Transverse colon (tissue), 4 donors: Measurements from ENCODE around the gene TBC1D8. TPM values are rescaled to one million over a fixed set of nuclear protein-coding genes. Genes with fewer than 3 reads are reported as not detected.

Experiments
- DNase-seq: peaks from one replicate; pipeline ENCODE4 v3.0.0-alpha.2; 2019
- H3K27ac ChIP-seq, 4 donors: fragments of 200-600 bp; sonication (generic); 2 replicates each; pipeline ENCODE4 v1.5.1; 2016 to 2018; ENCODE audit warnings: inconsistent platforms in 4 of 4
- H3K27me3 ChIP-seq: fragments of 200-600 bp; sonication (generic); 2 replicates; pipeline ENCODE4 v1.5.1; 2017; ENCODE audit warnings: inconsistent platforms
- H3K36me3 ChIP-seq, 4 donors: fragments of 200-600 bp; sonication (generic); 2 replicates each; pipeline ENCODE4 v1.5.1; 2017 to 2019; ENCODE audit warnings: inconsistent platforms in 4 of 4
- H3K4me1 ChIP-seq, 4 donors: fragments of 200-600 bp; sonication (generic); 2 replicates each; pipeline ENCODE4 v1.5.1; 2017 to 2020; ENCODE audit warnings: inconsistent platforms in 4 of 4
- H3K4me3 ChIP-seq, 4 donors: fragments of 200-600 bp; sonication (generic); 1 replicate in 1 of 4; 2 replicates in 3 of 4; pipeline versions ENCODE4 v1.5.1 to v1.6.1; 2017 to 2019; ENCODE audit warnings: inconsistent platforms in 4 of 4
- H3K9me3 ChIP-seq, 2 donors: fragments of 200-600 bp; sonication (generic); 2 replicates each; pipeline ENCODE4 v1.5.1; 2017 to 2019; ENCODE audit warnings: inconsistent platforms in 2 of 2
- EP300 ChIP-seq: sonication (generic); formaldehyde crosslinking; IDR thresholded peaks from one replicate; pipeline ENCODE4 v1.6.1; 2017; ENCODE audit warnings: antibody characterized with exemption, low read depth
- POLR2A ChIP-seq: fragments of 450-650 bp; IDR thresholded peaks from one replicate; pipeline ENCODE4 v1.6.1; 2016; ENCODE audit warnings: antibody characterized with exemption, mild to moderate bottlenecking, moderate library complexity
- POLR2AphosphoS5 ChIP-seq, 3 donors: sonication (generic); formaldehyde crosslinking; IDR thresholded peaks; one replicate each; pipeline ENCODE4 v1.6.1; 2016; ENCODE audit warnings: antibody characterized with exemption in 3 of 3
- WGBS, 2 donors: methylation state at CpG; one replicate each; pipeline ENCODE4 v1.1.5; 2018; ENCODE audit warnings: low coverage in 1 of 2; 5-methylcytosine and 5-hydroxymethylcytosine counted together
- in situ Hi-C, 4 donors: fragments of 200-750 bp; cut with MboI; loops; one replicate each; pipeline versions ENCODE4 v1.15.0 to v1.15.1; 2017; ENCODE audit warnings: low sequenced_read_pairs in 3 of 4, low pct_ligation_motif_present in 1 of 4, low pct_unique_long_range_greater_than_20kb in 1 of 4
- intact Hi-C: fragments of 100-400 bp; cut with DNase I; formaldehyde crosslinking; loops from one replicate; pipeline ENCODE4 v1.15.1; 2023; ENCODE audit warnings: low total_unique reads
- total RNA-seq, 4 donors: library from RNA; depleted of rRNA; stranded (reverse); fragments of >200 nt; gene quantifications; one replicate each; pipeline ENCODE4 v1.1.0, GENCODE V29; 2016
- TF ChIP-seq, protein P1 (sequence below), 5 experiments: fragments of 200-600 bp in 3 of 5; fragments of 450-650 bp in 2 of 5; sonication (generic) in 3 of 5; IDR thresholded peaks; 1 replicate in 2 of 5; 2 replicates in 3 of 5; pipeline ENCODE4 v1.5.1; 2016 to 2017; ENCODE audit warnings: antibody characterized with exemption in 5 of 5, inconsistent platforms in 3 of 5, mild to moderate bottlenecking in 2 of 5, moderate library complexity in 1 of 5

The TBC1D8 gene
- total RNA-seq, 4 donors from 2014 or later, result 26.5 to 232 (median 88.4) TPM

DNA sequence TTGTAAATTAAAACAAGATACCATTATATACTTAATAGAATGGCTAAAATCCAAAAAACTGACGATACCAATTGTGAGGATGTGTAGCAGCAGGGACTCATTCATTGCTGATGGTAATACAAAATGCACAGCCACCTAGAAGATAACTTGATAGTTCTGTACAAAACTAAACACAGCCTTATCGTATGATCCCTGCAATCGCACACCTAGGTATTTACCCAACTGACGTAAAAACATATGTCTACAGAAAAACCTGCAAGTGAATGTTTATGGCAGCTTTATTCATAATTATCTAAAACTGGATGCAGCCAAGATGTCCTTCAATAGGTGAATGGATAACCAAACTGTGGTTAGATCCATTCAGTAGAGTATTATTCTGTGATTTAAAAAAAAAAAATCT is 45.5 kb downstream of the TBC1D8 start:
- Histone ChIP-seq H3K9me3 (peaks cover 8% of the 10 kb centered on the region in 2 donors), H3K4me1 (peaks cover 7 to 33% (median 20%) of the 10 kb centered on the region in 4 donors), H3K27me3 (no peaks in the 10 kb centered on the region), H3K4me3 (no peak overlapping the region), H3K27ac (peak overlapping the region in 2 of 4 donors; percentile 31 to 34), H3K36me3 (no peaks in the 10 kb centered on the region)
- in situ Hi-C loops (no loop called here), intact Hi-C loops (no loop called here)
- no peak for DNase-seq
- no peak for TF ChIP-seq POLR2A
- no peak for TF ChIP-seq POLR2AphosphoS5 (IDR thresholded peaks at IDR 0.05)
- TF ChIP-seq, protein P1, sequence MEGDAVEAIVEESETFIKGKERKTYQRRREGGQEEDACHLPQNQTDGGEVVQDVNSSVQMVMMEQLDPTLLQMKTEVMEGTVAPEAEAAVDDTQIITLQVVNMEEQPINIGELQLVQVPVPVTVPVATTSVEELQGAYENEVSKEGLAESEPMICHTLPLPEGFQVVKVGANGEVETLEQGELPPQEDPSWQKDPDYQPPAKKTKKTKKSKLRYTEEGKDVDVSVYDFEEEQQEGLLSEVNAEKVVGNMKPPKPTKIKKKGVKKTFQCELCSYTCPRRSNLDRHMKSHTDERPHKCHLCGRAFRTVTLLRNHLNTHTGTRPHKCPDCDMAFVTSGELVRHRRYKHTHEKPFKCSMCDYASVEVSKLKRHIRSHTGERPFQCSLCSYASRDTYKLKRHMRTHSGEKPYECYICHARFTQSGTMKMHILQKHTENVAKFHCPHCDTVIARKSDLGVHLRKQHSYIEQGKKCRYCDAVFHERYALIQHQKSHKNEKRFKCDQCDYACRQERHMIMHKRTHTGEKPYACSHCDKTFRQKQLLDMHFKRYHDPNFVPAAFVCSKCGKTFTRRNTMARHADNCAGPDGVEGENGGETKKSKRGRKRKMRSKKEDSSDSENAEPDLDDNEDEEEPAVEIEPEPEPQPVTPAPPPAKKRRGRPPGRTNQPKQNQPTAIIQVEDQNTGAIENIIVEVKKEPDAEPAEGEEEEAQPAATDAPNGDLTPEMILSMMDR (IDR thresholded peaks at IDR 0.05), result no peak
- TF ChIP-seq EP300, result no peak
- 57 to 64% methylated on average over 4 of the region's 4 CpGs for WGBS, 2 donors

GRCh38 chr2:101097638-101098037 is 53.5 kb downstream of the TBC1D8 start:
- Histone ChIP-seq H3K27me3 (no peaks in the 10 kb centered on the region), H3K4me1 (no peaks in the 10 kb centered on the region), H3K36me3 (no peaks in the 10 kb centered on the region), H3K9me3 (peaks cover 4 to 7% of the 10 kb centered on the region in 2 donors), H3K27ac (no peak overlapping the region), H3K4me3 (no peak overlapping the region)
- intact Hi-C loops, result no loop called here
- TF ChIP-seq POLR2A (no peak), POLR2AphosphoS5 (IDR thresholded peaks at IDR 0.05) (no peak), EP300 (no peak)
- TF ChIP-seq, protein P1 (IDR thresholded peaks at IDR 0.05), result no peak
- in situ Hi-C loops, result no loop called here
- no peak for DNase-seq

- WGBS, 2 donors, result 85 to 96% methylated on average over 4 of the region's 4 CpGs
- H3K27me3 ChIP-seq, result no peaks in the 10 kb centered on the region
- intact Hi-C loops, result no loop called here
- H3K4me3 ChIP-seq, result no peak overlapping the region
- in situ Hi-C loops, result no loop called here
- peaks cover 0 to 3% of the 10 kb centered on the region in 2 donors for H3K9me3 ChIP-seq
- no peaks in the 10 kb centered on the region for H3K36me3 ChIP-seq
- DNase-seq, result no peak
- no peak for TF ChIP-seq POLR2A
- TF ChIP-seq POLR2AphosphoS5 (IDR thresholded peaks at IDR 0.05), result no peak
- TF ChIP-seq, protein P1 (IDR thresholded peaks at IDR 0.05), result no peak
- TF ChIP-seq EP300, result no peak
- no peaks in the 10 kb centered on the region for H3K4me1 ChIP-seq
- H3K27ac ChIP-seq, result no peak overlapping the region
Measured at GRCh38 chr2:101096619-101097142, 54.5 kb downstream of the TBC1D8 start.

DNA sequence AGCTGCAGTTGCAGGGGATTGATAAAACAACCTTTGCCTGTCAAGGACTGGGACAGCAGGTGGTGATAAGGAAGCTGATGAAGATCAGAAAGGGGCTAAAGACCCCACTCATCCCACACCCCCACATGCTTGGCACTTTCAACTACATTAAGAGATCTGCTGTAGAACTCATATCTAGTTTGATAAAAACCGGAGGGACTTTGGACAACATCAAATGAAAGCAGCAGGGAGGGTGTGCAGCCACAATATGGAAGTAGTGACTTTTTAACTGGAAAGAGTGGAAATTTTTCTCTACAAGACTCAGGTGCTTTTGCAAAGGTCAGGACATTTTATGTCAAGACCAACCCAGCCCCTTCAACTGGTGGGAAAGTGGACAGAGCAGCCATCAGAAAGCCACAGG is 56.8 kb downstream of the TBC1D8 start:
- DNase-seq, result no peak
- in situ Hi-C loops, result no loop called here
- TF ChIP-seq POLR2AphosphoS5 (IDR thresholded peaks at IDR 0.05) (no peak), POLR2A (no peak), EP300 (no peak)
- TF ChIP-seq, protein P1 (IDR thresholded peaks at IDR 0.05), result no peak
- Histone ChIP-seq H3K27ac (no peak overlapping the region), H3K4me1 (no peaks in the 10 kb centered on the region), H3K9me3 (no peaks in the 10 kb centered on the region), H3K4me3 (no peak overlapping the region), H3K36me3 (no peaks in the 10 kb centered on the region), H3K27me3 (no peaks in the 10 kb centered on the region)
- intact Hi-C loops, result no loop called here
- 68% methylated on average over 1 of the region's 1 CpG; no CpG with 5 or more reads in 1 of the 2 donors for WGBS, 2 donors
